Measurements from ENCODE around the gene IVL.

Gene IVL

DNA sequence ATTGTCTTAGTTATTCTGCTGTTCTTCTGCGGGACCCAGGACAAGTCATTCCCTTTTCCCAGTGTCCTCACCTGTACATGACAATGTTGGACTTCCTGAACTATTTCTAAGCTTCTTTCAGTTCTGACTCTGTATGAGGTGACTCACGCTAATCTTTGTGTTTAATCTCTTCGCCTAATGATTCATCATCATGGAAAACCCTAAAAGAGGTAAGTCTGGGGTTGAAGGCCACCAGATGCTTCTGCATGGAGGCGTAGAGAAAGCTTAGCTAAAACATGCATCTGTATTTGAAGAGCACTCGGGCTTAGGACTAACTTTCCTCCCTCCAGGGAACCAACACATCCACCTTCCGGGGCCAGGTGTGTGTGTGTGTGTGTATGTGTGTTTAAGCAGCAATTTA lies 46.1 kb downstream of the IVL start:
- DNase-seq = no peak

DNA sequence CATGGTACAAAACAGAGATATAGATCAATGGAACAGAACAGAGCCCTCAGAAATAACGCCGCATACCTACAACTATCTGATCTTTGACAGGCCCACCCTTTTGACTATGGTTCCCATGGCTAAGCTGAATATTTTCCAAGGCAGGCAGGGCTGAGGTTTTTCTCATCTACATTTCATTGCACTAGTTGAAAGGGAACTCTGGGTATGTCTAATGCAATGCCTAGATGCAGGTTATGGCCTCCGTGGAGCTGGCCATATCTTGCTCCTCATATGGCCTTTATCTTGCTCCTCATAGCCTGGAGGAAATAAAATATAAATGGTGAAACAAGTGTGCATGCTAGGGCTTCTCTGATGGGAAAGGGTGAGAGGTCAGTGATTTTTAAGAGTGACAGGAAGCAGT lies 49.2 kb downstream of the IVL start:
- DNase-seq = no peak

DNA sequence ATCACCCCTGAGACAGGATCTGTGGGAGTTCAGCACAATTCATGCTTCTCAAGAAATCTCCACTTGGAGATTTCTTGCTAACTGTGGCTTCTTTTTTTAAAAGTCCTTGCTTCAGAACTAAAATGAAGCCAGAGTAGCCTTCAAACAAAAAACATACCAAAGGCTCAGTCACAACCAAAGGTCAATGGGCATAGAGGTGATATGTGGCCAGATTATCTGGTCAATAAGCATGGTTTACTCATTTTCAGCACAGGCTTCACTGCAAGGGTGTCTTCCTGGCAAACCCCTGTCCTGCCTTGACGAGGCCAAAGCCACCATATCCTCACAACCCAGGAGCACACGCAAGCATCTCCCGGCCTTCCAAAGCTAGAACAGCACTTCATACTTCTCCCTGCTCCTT lies 50.9 kb downstream of the IVL start:
- no peak for DNase-seq

DNA sequence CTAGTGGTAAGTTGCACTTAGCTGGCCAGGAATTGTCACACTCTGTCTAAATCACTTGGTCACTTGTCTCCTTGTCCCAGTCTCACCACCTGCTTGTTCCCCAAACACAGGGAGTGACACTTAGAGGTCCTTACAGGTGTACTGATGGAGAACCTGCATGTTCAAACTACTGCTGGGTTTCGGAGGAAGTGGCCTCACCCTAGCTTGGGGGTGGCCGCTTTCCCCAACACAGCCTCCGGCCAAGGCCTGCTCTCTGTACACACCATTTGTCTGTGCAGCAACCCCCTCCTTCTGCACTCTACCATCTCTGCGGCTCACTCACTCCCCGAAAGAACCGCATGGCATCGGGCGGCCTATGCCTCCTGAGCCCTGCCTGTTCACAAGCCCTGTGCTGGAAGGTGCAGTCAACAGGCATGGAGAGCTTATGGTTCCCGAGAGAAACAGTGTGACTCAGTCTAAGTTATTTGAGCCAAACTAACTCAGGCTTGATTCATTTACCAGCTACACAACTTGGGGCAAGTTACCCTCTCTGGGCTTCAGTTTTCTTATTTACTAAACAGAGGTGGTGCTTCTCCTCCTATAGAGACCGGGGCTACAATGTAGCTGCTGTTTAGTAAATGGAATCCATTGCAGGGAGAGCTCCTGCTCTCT lies 51.6 kb downstream of the IVL start:
- DNase-seq = no peak

DNA sequence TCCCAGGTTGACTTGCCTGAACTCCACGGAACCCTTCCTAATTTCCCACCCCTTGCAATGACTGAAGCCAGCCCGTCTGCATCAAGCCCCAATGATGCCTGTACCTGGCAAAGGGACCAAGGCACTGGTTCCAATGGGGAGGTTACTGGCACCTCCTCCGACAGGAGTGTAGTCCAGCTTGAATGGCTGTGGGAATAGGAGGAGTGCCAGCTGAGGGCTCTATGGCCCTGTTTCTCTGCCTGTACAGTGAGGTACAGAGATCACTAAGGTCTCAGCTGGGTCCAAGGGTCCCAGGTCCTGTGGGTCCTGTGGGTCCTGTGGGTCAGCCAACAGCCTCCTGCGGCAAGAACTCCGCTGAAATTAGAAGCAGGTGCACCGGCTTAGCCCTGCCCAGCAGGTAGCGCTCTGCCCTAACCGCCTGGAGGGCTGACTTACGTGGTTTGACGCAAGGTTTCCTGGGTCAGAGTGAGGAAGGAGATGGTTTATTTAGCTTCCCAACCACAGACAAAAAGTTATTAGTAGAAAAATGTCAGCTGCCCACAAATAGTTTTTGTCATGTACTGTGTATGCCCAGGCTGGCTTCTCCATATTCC lies 52.2 kb downstream of the IVL start:
- DNase-seq = no peak
